H9 (cell line): ENCODE measurements around the gene OR10A4. TPM values are rescaled to one million over a fixed set of nuclear protein-coding genes. Genes with fewer than 3 reads are reported as not detected.
A peak's percentile ranks its signal among the peaks of the same experiment; 100 is the strongest.

Experiments used
- DNase-seq: peaks from one replicate; pipeline ENCODE4 v3.0.0-alpha.2; 2017
- H2AFZ ChIP-seq: one replicate; pipeline ENCODE4 v1.6.1; 2013; ENCODE audit warnings: mild to moderate bottlenecking, low read length, control low read depth, moderate library complexity
- H2AK5ac ChIP-seq: 2 replicates; pipeline ENCODE4 v1.6.1; 2013; ENCODE audit warnings: low read length, control low read depth, mixed read lengths; ENCODE audit not compliant: insufficient read length
- H2BK120ac ChIP-seq: one replicate; pipeline ENCODE4 v1.6.1; 2013; ENCODE audit warnings: low read depth, mild to moderate bottlenecking, low read length, control low read depth, inconsistent platforms; ENCODE audit not compliant: poor library complexity, severe bottlenecking
- H2BK12ac ChIP-seq: 2 replicates; pipeline ENCODE4 v1.6.1; 2013; ENCODE audit warnings: low read length, control low read depth, mixed read lengths, low read depth; ENCODE audit not compliant: insufficient read length
- H2BK15ac ChIP-seq: 2 replicates; pipeline ENCODE4 v1.6.1; 2013; ENCODE audit warnings: low read depth, low read length, control low read depth
- H2BK20ac ChIP-seq: one replicate; pipeline ENCODE4 v1.6.1; 2013; ENCODE audit warnings: low read depth, mild to moderate bottlenecking, low read length, control low read depth, inconsistent platforms; ENCODE audit not compliant: poor library complexity, severe bottlenecking
- H2BK5ac ChIP-seq: 2 replicates; pipeline ENCODE4 v1.6.1; 2013; ENCODE audit warnings: low read length, control low read depth, mixed read lengths; ENCODE audit not compliant: insufficient read length
- H3K14ac ChIP-seq: 2 replicates; pipeline ENCODE4 v1.6.1; 2013; ENCODE audit warnings: low read length, control low read depth; ENCODE audit not compliant: insufficient read depth
- H3K18ac ChIP-seq: 2 replicates; pipeline ENCODE4 v1.6.1; 2013; ENCODE audit warnings: low read depth, mild to moderate bottlenecking, mixed read lengths, low read length, control low read depth; ENCODE audit not compliant: insufficient read length
- H3K23ac ChIP-seq: 2 replicates; pipeline ENCODE4 v1.6.1; 2013; ENCODE audit warnings: low read length, control low read depth, mixed read lengths, low read depth; ENCODE audit not compliant: insufficient read length
- H3K23me2 ChIP-seq: 2 replicates; pipeline ENCODE4 v1.6.1; 2013; ENCODE audit warnings: low read depth, mild to moderate bottlenecking, mixed read lengths, low read length, control low read depth; ENCODE audit not compliant: insufficient read length, poor library complexity, severe bottlenecking
- H3K27ac ChIP-seq: 2 replicates; pipeline ENCODE4 v1.5.1; 2013; ENCODE audit warnings: low read length, control low read depth, mixed read lengths, low read depth; ENCODE audit not compliant: insufficient read length
- H3K27me3 ChIP-seq: 2 replicates; pipeline ENCODE4 v1.6.1; 2013; ENCODE audit warnings: low read length, control low read depth, inconsistent platforms; ENCODE audit not compliant: insufficient read depth
- H3K4ac ChIP-seq: 2 replicates; pipeline ENCODE4 v1.6.1; 2013; ENCODE audit warnings: low read depth, mild to moderate bottlenecking, control low read depth, inconsistent platforms, low read length, moderate library complexity
- H3K4me1 ChIP-seq: 2 replicates; pipeline ENCODE4 v1.6.1; 2013; ENCODE audit warnings: low read length, control low read depth, inconsistent platforms; ENCODE audit not compliant: insufficient read depth
- H3K4me2 ChIP-seq: 2 replicates; pipeline ENCODE4 v1.6.1; 2013; ENCODE audit warnings: low read length, control low read depth, mixed read lengths; ENCODE audit not compliant: insufficient read length, insufficient read depth
- H3K56ac ChIP-seq: 2 replicates; pipeline ENCODE4 v1.6.1; 2013; ENCODE audit warnings: low read depth, mild to moderate bottlenecking, mixed read lengths, low read length, control low read depth; ENCODE audit not compliant: insufficient read length
- H3K79me1 ChIP-seq: 2 replicates; pipeline ENCODE4 v1.6.1; 2013; ENCODE audit warnings: low read depth, mild to moderate bottlenecking, moderate library complexity, low read length, control low read depth, inconsistent platforms; ENCODE audit not compliant: insufficient read depth, poor library complexity, severe bottlenecking
- H3K79me2 ChIP-seq: 2 replicates; pipeline ENCODE4 v1.6.1; 2013; ENCODE audit warnings: low read length, control low read depth, inconsistent platforms; ENCODE audit not compliant: insufficient read depth
- H3K9ac ChIP-seq: 2 replicates; pipeline ENCODE4 v1.6.1; 2013; ENCODE audit warnings: low read length, control low read depth, mixed read lengths; ENCODE audit not compliant: insufficient read length; ENCODE audit errors: extremely low read depth
- H3K9me3 ChIP-seq: one replicate; pipeline ENCODE4 v1.6.1; 2013; ENCODE audit warnings: low read depth, low read length, inconsistent platforms; ENCODE audit not compliant: control insufficient read depth
- H3T11ph ChIP-seq: one replicate; pipeline ENCODE4 v1.6.1; 2013; ENCODE audit warnings: mild to moderate bottlenecking, low read length, control low read depth, inconsistent platforms
- H4K20me1 ChIP-seq: one replicate; pipeline ENCODE4 v1.6.1; 2013; ENCODE audit not compliant: control insufficient read depth, insufficient read length, insufficient read depth
- H4K5ac ChIP-seq: 2 replicates; pipeline ENCODE4 v1.6.1; 2013; ENCODE audit warnings: low read depth, mild to moderate bottlenecking, mixed read lengths, low read length, control low read depth; ENCODE audit not compliant: insufficient read length
- H4K8ac ChIP-seq: replicated peaks from 2 replicates; pipeline ENCODE4 v1.6.1; 2013; ENCODE audit warnings: low read length, control low read depth, mixed read lengths, low read depth; ENCODE audit not compliant: insufficient read length
- H4K91ac ChIP-seq: 2 replicates; pipeline ENCODE4 v1.6.1; 2013; ENCODE audit warnings: low read depth, mild to moderate bottlenecking, moderate library complexity, mixed read lengths, low read length, control low read depth; ENCODE audit not compliant: insufficient read length
- H3K27ac Mint-ChIP-seq, 3 experiments: 2 replicates in 2 of 3; 3 replicates in 1 of 3; pipeline ENCODE4 v1.8.0; 2020 to 2021; ENCODE audit warnings: mixed read lengths in 3 of 3, mild to moderate bottlenecking in 1 of 3, moderate library complexity in 1 of 3
- H3K27me3 Mint-ChIP-seq: 2 replicates; pipeline ENCODE4 v1.8.0; 2021; ENCODE audit warnings: low read depth, mild to moderate bottlenecking, moderate library complexity, mixed read lengths
- H3K36me3 Mint-ChIP-seq, 3 experiments: 2 replicates in 2 of 3; 3 replicates in 1 of 3; pipeline ENCODE4 v1.8.0; 2020 to 2021; ENCODE audit warnings: low read depth in 3 of 3, mixed read lengths in 3 of 3; ENCODE audit not compliant: insufficient read depth in 1 of 3
- H3K4me1 Mint-ChIP-seq, 2 experiments: 2 replicates each; pipeline ENCODE4 v1.8.0; 2020; ENCODE audit warnings: mixed read lengths in 2 of 2
- H3K4me3 Mint-ChIP-seq, 2 experiments: 2 replicates in 1 of 2; 3 replicates in 1 of 2; pipeline ENCODE4 v1.8.0; 2020 to 2021; ENCODE audit warnings: mild to moderate bottlenecking in 2 of 2, mixed read lengths in 2 of 2, moderate library complexity in 1 of 2
- H3K9me3 Mint-ChIP-seq, 2 experiments: 2 replicates in 1 of 2; 3 replicates in 1 of 2; pipeline ENCODE4 v1.8.0; 2020; ENCODE audit warnings: mild to moderate bottlenecking in 2 of 2, mixed read lengths in 2 of 2, moderate library complexity in 1 of 2
- CTCF ChIP-seq: fragments of 200-600 bp; sonication (generic); conservative IDR thresholded peaks from 3 replicates; pipeline ENCODE4 v1.8.0; 2021; ENCODE audit warnings: antibody characterized with exemption, mild to moderate bottlenecking
- WGBS: extraction: QIAGEN DNeasy Blood & Tissue Kit; methylation state at CpG from one replicate; pipeline ENCODE4 v1.1.7; 2013; ENCODE audit warnings: missing lambda C conversion rate, low lambda C conversion rate, mixed read lengths; ENCODE audit not compliant: insufficient read length; ENCODE audit errors: extremely low coverage; 5-methylcytosine and 5-hydroxymethylcytosine counted together
- total RNA-seq: library from RNA; stranded (reverse); gene quantifications from 2 replicates; pipeline ENCODE4 v1.2.1, GENCODE V29; 2021

Gene OR10A4
- total RNA-seq, 1 experiment from 2014 or later = not detected

GRCh38 chr11:6927030-6927617 lies 50.7 kb downstream of the OR10A4 start:
- DNase-seq = no peak
- WGBS = 100% methylated on average over 1 of the region's 11 CpGs
- no peak overlapping the region for H3K27ac ChIP-seq

More at GRCh38 chr11:6927030-6927617, 50.7 kb downstream of the OR10A4 start:
- Histone ChIP-seq H4K5ac (no peak overlapping the region), H2AK5ac (no peak overlapping the region), H3K79me1 (no peaks in the 10 kb centered on the region), H3K79me2 (peaks cover 1% of the 10 kb centered on the region; the same call in 1 of the 2 replicates), H2BK5ac (no peak overlapping the region), H2BK12ac (no peak overlapping the region), H2AFZ (no peak overlapping the region), H3K56ac (no peak overlapping the region), H3K27me3 (no peaks in the 10 kb centered on the region), H3K14ac (no peak overlapping the region), H4K91ac (no peak overlapping the region), H3K4me1 (no peaks in the 10 kb centered on the region; the same call in 1 of the 2 replicates), H2BK15ac (no peak overlapping the region), H4K8ac (peak overlapping the region; percentile 2), H2BK120ac (no peak overlapping the region), H3K23ac (no peak overlapping the region), H3K23me2 (peaks cover 7% of the 10 kb centered on the region), H3T11ph (no peak overlapping the region), H3K9ac (peak overlapping the region; percentile 78), H3K4ac (no peak overlapping the region), H3K18ac (peak overlapping the region; percentile 69), H4K20me1 (no peaks in the 10 kb centered on the region), H3K9me3 (no peaks in the 10 kb centered on the region), H3K4me2 (peak overlapping the region; percentile 100), H2BK20ac (no peak overlapping the region)
- no peak overlapping the region for H3K27ac Mint-ChIP-seq
- H3K27me3 Mint-ChIP-seq = no peaks in the 10 kb centered on the region
- no peak for TF ChIP-seq CTCF
- peak overlapping the region; percentile 96 to 97 for H3K4me3 Mint-ChIP-seq
- peaks cover 22 to 23% of the 10 kb centered on the region in 2 experiments for H3K4me1 Mint-ChIP-seq
- H3K36me3 Mint-ChIP-seq = peaks cover 7 to 15% (median 12%) of the 10 kb centered on the region in 3 experiments; a peak in 6 of 7 replicates
- no peaks in the 10 kb centered on the region for H3K9me3 Mint-ChIP-seq

Other genes starting within 250 kb of the OR10A4 start
- gene DCHS1, start 220.8 kb upstream of the OR10A4 start, total RNA-seq = 12.2 and 12.5 TPM in 2 replicates
- 75.5 and 85.3 TPM in 2 replicates for gene MRPL17, start 193.3 kb upstream of the OR10A4 start, total RNA-seq
- gene OR2AG2, start 104.6 kb upstream of the OR10A4 start, total RNA-seq = 0.26 and 0.33 TPM in 2 replicates
- gene OR2AG1, start 93.6 kb upstream of the OR10A4 start, total RNA-seq = not detected in 2 replicates
- gene OR6A2, start 76.9 kb upstream of the OR10A4 start, total RNA-seq = 0.33 and 0.35 TPM in 2 replicates
- not detected in 2 replicates for gene OR10A5, start 30.9 kb upstream of the OR10A4 start, total RNA-seq
- not detected in 2 replicates for gene OR10A2, start 13.6 kb upstream of the OR10A4 start, total RNA-seq
- gene OR2D2, start 15.9 kb downstream of the OR10A4 start, total RNA-seq = 0.26 and 0.79 TPM in 2 replicates
- gene OR2D3, start 44.4 kb downstream of the OR10A4 start, total RNA-seq = not detected in 2 replicates
- gene ZNF215, start 49.8 kb downstream of the OR10A4 start, total RNA-seq = 18.0 and 18.2 TPM in 2 replicates
- gene ZNF214, start 143.7 kb downstream of the OR10A4 start, total RNA-seq = 4.0 and 5.0 TPM in 2 replicates
- 0.07 TPM in 1 of 2 replicates, not detected in the other for gene NLRP14, start 143.9 kb downstream of the OR10A4 start, total RNA-seq
- not detected in 2 replicates for gene RBMXL2, start 212.4 kb downstream of the OR10A4 start, total RNA-seq